HG03439 (cell line): ENCODE results near the gene ADAMTSL1.
A peak's percentile ranks its signal among the peaks of the same experiment; 100 is the strongest.

Experiments used
- ATAC-seq: cut with Tn5 transposase; IDR thresholded peaks from one replicate; pipeline ENCODE4 v1.9.1; 2021; ENCODE audit warnings: mild to moderate bottlenecking, moderate library complexity; ENCODE audit not compliant: unreplicated experiment

ADAMTSL1 gene

DNA sequence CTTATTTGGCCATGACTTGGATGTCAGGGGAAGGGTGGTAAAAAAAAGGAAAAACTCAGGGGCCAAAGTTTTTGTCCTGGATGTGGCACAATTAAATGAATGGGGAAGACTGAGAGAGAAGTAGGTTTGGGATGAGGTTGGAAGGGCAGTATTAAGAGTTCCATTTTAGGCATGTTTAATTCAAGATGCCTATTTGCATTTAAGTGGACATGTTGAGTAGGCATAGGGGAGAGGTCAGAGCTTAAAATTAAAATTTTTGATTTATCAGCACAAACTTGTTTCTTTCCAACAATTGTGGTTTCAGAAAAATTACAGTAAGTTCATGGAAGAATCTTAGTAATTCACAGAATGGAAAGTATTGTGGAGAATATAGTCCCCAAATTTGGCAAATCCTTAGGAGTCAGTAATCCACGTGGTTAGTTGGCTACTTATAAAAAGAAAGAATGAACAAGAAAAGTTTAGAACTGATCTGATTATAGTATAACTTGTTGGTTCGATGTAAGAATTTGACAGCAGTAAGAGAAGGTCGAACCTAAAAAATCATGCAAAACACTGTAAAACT lies 293.1 kb downstream of the ADAMTSL1 start:
- no peak for ATAC-seq

DNA sequence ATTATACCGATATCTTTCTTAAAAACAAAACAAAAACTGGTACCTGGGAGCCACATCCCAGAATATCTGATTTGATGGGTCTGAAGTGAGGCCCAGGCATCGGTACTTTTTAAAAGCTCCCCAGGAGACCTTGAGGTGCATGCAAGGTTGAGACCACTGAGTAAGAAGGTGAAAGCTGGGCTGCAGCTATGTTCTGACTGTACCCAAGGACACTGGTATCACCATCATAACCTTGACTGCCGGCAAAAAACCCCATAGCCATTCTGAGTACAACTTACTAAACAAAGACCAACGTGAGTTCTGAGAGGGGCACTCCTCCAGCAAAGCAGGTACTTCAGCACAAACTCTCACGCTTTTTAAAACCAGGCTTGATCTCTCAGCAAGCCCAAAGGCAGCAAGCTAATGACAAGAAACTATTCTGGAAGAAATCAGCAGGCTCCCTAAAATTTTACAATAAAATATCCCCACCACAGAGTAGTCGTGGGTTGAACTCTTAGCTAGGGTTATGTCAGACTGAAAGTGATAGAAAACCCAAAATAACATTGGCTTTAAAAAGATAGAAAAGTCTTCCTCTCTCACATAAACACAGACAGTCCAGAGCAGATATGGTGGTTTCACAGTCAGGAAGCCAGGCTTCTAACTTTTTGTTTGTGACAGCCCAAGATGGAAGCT lies 295.1 kb downstream of the ADAMTSL1 start:
- ATAC-seq = peak; percentile 94

DNA sequence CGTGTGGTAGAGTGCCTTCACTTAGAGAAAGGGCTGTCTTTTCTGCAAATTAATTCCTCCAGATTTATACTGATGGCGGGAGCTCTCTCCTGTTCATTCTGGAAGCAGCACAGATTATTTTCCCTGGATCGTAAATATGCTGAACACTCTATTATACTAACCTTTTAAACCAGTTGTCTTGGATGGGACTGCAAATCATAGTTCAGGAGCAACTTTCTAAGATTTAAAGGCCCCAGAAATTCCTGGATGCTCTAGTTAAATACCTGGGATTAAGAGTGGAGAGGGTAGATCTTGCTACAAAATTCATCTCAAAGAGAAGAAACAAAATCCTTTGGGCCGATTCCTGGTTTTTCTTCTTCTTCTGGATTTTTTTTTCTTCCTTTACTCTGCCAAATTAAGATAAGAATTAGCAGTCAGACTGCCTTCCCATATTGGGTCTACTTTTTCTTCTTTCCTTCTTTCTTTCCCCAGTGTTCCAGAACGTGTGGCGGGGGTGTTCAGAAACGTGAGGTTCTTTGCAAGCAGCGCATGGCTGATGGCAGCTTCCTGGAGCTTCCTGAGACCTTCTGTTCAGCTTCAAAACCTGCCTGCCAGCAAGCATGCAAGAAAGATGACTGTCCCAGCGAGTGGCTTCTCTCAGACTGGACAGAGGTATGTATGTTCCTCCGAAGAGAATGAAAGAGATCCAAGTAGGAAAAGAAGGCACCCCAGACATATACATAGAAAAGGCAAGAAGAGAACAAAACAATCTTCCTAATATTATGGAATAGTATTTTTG lies 296.4 kb downstream of the ADAMTSL1 start:
- ATAC-seq = no peak

DNA sequence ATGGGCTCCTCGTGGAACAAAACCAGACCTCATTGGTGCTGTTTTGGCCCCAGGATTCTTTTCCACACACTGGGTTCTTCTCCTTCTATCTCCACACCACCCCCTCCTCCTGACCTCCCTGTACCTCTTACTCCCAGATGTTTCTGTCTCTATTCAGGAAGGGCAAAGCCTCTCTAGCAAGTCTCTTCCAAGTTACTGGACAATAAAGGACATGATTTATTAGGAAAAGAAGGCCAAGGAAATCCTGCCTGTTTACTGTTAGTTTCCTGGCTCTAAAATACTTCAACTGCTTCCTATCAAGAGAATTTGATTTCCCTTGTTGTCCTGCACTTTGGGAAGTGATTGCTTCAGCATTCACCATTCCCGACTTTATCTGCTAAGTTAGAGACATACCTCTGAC lies 297.1 kb downstream of the ADAMTSL1 start:
- ATAC-seq = no peak

DNA sequence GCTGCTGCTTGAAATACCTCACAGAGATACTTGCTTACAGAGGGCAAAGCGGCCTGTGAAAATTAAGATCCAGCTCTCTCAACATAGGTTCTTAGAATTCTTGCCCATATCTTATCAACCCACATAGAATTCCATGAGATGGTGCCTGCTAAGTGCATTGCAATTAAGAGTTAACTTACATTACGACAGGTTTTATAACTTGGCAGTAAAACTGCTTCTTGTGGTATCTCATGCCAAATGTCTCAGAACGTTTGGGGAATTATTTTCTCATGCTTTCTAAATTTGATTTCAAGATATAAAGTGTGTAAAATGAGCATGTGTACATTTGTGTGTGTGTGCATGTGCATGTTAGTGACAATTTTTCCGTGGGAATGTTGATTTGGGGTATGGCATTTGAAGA lies 297.8 kb downstream of the ADAMTSL1 start:
- no peak for ATAC-seq

DNA sequence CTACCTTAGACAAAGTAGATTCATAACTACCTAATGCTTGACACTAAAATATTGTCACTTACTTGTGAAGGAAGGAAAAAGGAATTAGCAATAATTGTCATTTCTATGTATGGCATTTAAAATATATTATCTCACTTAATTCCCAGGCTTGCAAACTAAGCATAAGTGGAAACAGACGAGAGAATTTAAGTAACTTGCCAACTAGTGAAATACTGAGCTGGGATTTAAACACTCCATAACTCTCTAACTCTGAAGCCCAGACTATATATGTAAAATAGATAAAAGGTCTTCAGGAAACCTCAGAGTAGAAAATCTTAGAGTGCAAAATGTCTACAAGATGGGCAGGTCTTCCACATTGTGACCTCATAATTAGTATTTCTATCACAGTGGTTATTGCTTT lies 301.3 kb downstream of the ADAMTSL1 start:
- ATAC-seq = no peak

DNA sequence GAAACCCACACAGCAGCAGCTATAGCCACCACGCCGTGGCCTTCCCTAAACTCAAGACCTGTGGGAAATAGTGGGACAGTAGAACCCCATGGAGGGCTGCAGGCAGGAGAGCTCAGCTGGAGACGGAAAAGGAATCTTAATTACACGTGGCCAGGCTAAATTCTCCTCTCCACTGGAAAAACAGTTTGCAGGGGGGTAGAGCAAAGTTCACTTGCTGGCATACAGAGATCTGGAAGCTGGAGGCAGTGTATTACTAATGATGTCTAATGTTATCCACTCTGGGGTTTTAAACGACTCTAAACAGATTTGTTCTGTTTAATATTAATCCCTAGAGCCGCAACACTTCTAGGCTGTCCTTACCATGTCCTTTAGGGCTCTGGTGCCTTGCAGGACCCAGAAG lies 302.0 kb downstream of the ADAMTSL1 start:
- ATAC-seq = no peak

DNA sequence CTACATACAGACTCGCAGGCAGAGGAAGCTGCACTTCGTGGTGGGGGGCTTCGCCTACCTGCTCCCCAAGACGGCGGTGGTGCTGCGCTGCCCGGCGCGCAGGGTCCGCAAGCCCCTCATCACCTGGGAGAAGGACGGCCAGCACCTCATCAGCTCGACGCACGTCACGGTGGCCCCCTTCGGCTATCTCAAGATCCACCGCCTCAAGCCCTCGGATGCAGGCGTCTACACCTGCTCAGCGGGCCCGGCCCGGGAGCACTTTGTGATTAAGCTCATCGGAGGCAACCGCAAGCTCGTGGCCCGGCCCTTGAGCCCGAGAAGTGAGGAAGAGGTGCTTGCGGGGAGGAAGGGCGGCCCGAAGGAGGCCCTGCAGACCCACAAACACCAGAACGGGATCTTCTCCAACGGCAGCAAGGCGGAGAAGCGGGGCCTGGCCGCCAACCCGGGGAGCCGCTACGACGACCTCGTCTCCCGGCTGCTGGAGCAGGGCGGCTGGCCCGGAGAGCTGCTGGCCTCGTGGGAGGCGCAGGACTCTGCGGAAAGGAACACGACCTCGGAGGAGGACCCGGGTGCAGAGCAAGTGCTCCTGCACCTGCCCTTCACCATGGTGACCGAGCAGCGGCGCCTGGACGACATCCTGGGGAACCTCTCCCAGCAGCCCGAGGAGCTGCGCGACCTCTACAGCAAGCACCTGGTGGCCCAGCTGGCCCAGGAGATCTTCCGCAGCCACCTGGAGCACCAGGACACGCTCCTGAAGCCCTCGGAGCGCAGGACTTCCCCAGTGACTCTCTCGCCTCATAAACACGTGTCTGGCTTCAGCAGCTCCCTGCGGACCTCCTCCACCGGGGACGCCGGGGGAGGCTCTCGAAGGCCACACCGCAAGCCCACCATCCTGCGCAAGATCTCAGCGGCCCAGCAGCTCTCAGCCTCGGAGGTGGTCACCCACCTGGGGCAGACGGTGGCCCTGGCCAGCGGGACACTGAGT lies 303.2 kb downstream of the ADAMTSL1 start:
- ATAC-seq = no peak

DNA sequence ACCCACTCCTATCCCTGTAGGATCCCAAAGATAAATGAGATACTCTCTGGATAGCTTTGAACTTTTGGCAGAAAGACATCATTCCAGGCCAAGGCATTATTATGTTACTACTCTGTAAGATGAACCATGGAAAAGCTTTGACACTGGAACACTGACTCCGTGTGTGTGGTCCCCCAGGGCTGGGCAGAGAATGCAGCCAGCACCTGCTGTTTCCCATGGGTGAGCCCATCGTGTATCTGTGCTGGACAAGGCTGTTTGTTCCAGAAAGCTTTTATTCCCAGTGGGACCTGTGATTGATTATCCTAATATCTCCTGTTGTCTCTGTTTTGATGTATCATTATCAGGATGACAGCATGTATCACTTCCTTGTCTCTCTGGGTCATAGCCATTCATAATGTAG lies 304.2 kb downstream of the ADAMTSL1 start:
- no peak for ATAC-seq

DNA sequence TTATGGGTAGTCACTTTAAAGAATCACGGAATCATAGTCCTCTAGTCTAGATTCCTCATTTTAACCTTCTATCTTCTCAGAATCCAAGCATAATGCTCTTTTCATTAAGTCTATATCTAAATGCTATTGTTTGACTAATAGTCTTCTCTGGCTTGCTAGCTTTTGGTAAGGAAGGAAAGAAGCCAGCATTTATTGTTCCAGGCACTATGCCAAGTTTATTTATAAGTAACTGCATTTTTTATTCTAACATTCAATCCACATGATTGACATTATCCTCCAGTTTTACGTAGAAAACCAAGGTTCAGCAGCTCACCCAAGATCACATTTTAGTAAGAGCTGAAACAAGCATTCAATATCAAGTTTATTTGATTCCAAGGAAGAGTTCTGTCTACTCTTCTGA lies 304.9 kb downstream of the ADAMTSL1 start:
- ATAC-seq = no peak

DNA sequence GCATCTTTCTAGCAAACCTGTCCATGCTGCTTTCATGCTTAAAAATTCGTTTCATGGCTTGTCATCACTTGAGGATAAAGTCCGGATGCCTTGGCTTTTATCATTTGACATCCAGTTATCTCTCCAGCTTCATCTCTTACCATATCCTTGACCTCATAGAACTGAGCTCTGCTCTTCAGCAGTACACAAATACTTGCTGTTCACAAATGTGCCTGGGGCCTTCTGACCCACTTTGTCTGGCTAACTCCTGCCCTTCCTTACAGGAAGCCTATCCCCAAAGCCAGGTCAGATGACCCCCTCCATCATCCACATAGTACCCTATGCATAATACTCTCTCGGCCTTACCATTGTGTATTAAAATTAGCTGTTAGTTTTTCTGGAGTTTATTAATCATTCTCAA lies 310.0 kb downstream of the ADAMTSL1 start:
- ATAC-seq = no peak

DNA sequence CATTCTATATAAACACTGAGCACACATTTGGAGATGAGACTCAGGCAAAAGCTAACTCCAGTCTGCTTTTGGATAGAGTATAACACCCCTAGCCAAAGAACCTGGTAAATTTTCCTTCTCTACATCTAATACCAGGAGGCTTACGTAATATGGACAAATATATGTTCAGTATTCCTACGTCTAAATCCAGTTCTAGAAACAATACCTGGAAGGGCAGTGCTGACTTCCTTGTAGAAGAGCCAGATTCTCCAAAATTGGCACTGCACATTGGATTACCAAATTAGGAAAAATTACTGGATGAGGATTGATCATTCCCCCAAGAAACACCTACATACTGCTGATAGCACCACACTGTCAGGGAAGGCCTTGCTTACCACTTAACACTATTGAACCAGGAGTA lies 311.7 kb downstream of the ADAMTSL1 start:
- ATAC-seq = no peak

DNA sequence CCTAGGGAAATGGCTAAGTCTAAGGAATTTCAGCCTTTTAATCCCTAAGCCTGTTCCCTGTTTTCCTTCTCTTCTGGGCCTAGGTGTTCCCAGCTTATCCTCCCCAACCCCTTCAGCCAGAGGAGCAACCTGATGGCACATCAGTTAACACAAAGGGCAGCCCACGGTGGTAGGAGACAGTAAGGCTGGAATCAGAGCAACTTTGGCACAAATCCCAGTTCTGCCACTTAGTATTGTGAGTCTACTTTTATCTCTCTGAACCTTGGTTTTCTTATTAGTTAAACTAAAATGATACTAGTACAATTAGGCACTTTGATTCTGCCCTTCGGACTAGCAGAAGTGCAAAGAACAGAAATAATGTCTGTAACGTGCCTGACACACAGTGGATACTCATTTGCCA lies 312.2 kb downstream of the ADAMTSL1 start:
- no peak for ATAC-seq

DNA sequence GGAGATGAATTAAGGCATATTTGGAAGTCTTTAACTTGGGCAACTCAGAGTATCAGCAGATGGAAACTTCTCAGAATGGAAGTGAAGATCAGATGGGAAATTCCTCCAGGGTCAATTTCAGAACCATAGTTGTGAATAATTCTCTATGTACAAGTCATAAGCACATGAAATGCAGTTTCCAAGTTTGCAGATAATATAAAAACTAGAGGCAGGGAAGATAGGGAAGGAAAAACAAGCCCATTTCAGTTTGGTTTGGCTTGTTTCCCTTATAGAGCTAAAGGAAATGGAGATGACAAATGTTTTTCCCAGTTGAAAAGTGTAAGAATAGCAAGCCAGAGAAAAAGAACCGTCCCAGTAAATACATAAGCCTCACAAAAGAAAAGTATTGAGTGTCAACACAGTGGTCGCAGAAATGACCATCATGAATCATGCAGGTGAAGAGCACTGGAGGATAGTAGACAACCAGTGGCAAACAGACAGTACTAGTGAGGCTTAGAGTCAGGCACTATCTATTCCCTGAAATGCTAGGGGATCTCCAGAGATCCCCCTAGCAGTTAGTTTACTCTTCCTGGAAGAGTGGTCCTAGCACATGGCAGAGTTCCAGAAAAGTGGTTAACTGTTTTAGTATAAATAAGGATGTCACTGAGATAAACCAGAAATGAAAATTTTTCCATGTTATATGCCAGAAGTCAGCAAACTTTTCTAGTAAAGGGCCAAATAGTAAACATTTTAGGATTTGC lies 313.1 kb downstream of the ADAMTSL1 start:
- ATAC-seq = no peak

DNA sequence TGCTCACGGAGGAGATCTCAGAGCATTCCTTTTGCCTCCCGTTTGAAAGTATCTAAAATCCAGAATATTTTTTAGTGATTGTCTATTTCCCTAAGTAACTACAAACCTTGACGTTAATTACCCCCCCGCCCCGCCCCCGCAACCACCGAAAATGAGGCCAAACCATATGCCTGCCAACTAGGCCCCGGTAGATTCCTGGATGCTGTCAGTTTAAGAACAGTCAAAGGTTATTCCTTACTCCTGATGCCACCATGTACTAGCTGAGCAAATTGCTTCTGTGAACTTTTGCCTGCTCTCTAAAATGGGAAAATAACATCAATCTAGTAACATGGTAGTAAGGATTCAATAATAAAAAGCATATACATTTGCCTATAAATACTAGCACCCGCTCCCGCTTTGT lies 314.3 kb downstream of the ADAMTSL1 start:
- ATAC-seq = no peak

DNA sequence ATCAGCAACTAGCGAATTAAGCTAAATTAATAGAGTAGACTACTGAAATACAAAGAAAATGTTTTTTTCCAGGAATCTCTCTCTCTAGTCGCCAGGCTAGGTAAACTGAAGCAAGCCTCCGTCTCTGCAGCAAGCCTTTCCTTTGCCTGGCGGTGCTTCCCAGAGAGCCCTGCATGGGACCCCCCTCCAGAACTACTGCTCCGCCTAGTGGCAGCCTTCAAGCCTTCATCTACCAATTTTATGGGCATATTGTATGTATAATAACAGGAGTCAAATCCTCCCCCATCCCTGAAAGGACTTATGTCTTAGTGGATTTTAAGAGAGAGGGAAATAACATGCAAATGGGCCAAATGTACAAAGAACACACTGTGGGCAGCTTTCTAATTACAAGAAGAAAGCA lies 317.1 kb downstream of the ADAMTSL1 start:
- no peak for ATAC-seq

DNA sequence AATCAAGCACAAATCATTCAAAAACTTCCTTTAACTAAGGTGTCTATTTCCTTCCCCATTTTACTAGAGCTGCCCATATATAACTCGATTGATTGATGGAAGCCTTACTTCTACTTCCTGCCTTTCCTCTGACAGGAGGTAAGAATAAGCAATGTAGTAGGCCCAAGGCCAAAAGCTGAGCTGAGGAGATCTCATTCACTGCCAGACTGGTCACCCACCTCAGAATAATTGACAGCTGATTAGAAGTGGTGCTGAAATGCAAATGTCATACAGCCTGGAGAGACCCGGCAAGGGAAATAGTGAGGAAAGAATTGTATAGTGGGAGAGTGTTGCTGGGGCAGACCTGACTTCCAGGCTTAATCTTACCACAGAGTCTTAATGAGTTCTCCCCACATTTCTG lies 319.2 kb downstream of the ADAMTSL1 start:
- ATAC-seq = no peak

DNA sequence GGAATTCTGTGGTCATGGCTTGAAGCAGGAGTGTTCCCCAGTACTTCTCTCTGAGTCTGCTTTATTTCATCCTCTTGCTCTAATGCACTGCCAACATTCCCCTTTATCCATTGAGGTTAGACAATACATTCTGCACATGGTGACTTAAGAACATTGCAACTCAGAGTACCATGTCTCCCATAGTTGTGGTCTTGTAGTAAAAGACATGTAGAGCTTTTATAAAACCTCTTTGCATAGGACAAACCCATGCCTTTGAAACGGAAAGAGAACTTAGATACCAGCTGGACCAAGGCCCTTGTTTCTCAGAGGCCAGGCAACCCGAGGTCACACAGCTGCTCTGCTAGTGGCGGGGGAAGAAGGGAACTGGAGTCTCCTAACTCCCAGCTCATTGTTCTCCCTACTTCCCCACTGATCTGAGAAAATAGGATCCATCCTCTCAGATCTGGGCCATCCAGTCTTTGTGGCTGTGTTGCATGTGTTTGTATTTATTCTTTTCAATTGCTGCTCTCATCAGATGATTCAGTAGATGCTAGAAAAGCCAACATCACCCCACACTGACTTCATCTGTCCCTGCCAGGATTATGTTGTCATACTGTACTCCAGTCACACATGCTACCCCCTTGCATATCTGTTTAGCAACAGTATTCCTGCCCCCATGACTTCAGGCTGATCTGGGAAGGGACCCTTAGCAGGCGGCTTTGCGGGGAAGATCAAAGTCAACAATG lies 322.2 kb downstream of the ADAMTSL1 start:
- no peak for ATAC-seq

DNA sequence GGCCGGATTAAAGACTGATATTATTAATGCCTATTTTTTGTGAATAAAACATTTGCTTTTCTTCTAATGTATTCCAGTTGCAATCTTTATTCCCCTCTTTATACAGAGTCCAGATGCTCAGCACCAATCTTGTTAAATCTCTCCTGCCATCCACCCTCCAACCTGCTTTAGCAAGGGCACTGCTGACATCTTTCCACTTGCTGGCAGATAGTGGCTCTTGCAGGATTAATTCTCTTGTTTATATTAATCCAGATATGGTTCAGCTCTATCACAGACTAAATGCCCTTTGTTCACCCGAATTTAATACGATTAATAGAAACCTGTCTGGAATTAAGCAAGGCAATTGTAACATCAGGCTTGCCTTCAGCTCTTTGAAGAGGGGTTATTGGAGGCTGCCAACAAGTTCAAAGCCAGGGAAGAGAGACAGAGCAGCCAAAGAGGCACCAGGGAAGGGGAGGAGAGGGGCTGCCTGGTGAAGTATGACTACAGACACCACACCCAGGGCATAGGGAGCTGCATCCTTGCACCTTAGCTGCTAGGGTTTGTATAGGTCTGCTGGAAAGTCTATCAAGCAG lies 322.8 kb downstream of the ADAMTSL1 start:
- no peak for ATAC-seq
